HG03460 (cell line): ENCODE results near the gene AGO1.

ENCODE experiments used
- ATAC-seq: cut with Tn5 transposase; IDR thresholded peaks from one replicate; pipeline ENCODE4 v1.9.1; 2021; ENCODE audit not compliant: unreplicated experiment

The AGO1 gene

DNA sequence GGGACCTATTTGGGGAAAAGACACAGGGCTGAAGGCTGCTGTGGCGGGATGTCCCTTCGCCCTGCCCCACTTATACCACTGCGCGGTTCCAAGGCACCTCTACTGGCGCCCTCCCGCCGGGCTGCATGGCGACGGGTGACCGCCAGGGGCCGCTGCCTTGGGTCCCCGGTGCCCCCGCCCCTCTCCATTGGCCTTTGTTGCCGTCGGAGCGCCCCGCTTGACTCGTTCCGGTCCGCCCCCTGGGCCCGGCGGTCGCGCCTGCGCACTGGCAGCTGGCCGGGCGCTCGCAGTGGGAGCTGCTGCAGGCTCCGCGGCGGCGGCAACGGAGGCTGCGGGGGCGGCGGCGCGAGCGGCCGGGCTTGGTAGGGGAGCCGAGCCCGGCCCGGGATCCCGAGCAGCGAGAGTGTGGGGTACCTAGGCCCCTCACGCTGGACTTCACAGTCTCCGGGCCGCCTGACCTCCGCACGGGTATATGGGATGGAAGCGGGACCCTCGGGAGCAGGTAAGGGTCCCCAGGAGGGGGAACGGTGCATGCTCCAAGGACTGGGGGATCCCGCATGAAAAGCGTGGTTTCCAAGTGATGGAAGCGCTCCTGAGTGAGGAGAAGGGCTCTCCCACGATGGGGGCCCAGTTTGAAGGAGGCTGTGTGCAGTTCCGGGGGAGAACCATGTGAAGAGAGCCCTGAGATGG is at the start of gene AGO1:
AGO1 (plus strand) TSS at position 265 of the 690 bp plus-strand sequence; CDS start at position 478, 213 bp downstream.
- ATAC-seq: peak; percentile 85

DNA sequence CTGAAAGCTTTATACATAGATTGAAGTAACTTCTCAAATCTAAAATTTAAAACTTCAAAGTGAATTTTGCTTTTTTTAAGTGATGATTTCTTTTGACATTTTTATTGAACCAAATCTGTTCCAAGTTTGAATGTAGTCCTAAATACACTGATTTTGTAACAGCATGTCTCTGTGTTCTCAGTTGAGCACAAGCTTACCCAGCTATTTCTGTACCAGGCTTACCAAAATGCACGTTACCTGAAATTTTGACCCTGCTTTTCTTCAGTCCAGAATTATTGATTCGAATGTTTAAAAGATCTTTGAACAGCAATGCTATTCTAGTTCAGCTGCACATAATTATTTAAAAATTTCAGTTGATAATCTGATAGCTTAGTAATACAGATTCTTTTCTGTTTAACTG is 49.6 kb upstream of the AGO1 start:
- no peak for ATAC-seq

DNA sequence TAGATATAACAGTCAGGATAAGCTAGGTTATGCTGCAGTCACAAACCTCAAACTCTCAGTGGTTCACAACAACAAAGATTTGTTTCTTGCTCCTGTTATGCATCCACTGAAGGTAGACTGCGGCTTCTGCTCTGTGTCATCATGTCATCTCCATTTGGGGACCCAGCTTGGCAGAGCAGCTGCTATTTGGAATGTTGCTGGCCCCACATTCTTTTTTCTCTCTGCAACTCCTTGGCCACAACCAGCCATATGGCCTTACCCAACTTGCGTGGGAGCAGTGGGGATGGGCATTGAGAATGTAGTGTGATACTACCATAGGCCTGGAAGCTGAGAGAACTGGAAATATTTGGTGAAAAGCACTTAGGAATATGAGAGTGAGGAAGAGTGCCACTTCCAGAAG is 48.8 kb upstream of the AGO1 start:
- ATAC-seq: no peak

DNA sequence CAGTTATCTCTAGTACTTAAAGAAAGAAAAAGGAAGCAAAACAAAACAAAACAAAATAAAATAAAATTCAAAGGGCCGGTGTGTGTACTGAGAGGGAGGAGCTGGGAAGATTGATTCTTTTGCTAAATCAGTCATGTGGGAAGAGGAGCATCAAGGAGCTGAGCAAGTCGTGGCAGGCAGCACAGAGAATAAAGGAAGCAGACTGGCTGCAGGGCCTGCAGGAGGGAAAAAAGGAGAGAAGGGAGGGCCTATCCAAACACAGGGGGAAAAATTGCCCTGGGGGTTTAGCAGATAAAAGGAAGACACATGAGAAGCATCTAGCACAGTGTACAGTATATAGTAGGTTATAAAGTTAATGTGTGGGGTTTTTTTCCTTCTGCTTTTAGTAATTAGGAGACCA is 47.6 kb upstream of the AGO1 start:
- no peak for ATAC-seq

DNA sequence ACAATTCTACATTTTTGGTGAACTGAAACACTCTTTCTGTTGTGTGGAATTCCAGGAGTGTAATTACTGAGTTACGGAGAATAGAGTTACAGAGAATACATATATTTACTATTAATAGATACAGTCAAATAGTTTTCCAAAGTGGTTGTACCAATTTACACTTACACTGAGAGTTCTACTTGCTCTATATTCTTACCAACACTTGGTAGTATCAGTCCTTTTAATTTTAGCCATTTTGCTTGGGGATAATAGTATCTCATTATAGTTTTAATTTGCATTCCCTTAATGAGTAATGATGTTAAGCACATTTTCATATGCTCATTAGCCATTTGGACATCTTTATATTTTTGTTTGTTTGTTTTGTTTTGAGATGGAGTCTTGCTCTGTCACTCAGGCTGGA is 46.3 kb upstream of the AGO1 start:
- ATAC-seq: no peak

DNA sequence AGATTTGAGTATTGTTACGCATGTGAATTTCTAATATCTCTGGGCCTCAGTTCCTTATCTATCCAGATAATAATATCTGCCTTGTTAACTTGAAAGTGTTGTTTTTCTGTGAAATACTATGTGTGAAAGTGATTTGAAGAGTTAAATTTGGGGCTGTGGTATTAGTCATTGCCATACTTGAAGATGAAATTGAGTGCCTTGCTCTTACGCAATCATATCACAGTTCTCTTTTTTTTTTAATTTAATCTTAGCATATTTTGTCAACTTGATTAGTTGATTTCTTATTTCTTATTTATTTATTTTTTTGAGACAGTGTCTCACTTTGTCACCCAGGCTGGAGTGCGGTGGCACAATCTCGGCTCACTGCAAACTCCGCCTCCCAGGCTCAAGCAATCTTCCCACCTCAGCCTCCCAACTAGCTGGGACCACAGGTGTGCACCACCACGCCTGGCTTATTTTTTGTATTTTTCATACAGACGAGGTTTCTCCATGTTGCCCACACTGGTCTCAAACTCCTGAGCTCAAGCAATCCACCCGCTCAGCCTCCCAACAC is 44.2 kb upstream of the AGO1 start:
- no peak for ATAC-seq

DNA sequence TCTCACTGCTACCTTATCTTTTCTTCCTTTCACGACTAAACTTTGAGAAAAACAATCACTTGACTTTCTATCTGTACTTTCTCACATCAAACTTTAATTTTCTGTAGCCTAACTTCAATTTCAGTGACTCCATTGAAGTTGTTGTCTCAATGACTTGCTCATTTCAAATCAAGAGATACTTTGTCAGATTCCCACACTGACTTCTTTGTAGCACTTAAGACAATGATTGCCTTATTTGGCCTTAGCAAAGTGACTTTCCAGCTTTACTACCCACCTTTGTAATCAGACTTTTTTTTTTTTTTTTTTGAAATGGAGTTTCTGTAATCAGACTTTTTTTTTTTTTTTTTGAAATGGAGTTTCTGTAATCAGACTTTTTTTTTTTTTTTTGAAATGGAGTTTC is 38.2 kb upstream of the AGO1 start:
- no peak for ATAC-seq

DNA sequence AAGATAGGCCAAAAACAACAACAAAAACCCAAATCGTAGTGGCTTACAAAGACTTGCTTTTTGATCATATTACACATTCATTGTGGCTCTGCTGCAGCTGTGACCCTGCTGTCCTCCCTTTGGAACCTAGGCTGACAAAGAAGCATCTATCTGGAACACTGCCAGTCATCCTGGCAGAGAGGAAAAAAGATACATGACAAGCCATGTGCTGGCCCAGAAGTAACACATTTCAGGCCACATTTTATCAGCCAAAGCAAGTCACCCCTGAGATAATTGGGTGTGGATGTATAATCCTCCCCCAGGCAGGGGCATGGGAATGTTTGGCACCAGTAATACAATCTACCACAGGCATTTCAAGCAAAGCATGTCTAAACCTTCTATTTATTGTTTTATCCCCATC is 37.2 kb upstream of the AGO1 start:
- ATAC-seq: no peak

DNA sequence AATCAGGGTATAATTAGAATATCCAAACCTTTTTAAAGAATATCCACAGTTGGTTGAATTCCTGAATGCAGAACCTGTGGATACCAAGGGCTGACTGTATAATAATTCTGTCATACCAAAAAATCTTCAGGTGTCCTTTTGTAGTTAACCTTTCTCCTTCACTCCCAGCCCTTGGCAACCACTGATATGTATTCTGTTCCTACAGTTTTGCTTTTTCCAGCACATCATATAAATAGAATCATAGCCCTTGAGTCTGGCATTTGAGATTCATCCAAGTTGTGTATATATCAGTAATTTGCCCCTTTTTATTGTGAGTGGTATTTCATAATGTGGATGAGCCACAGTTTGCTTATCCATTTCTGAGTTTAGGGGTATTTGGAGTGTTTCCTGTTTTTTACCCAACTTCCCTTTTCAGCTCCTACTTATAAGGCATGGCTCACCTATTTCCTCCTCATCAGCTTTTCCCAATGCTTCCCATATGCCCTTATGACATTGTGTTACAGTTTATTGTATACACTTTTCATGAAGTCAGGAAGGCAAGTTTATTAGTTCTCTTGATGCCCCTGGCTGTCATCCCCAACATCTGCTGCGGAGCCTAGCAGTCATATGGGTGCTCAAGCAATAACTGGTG is 35.0 kb upstream of the AGO1 start:
- no peak for ATAC-seq

DNA sequence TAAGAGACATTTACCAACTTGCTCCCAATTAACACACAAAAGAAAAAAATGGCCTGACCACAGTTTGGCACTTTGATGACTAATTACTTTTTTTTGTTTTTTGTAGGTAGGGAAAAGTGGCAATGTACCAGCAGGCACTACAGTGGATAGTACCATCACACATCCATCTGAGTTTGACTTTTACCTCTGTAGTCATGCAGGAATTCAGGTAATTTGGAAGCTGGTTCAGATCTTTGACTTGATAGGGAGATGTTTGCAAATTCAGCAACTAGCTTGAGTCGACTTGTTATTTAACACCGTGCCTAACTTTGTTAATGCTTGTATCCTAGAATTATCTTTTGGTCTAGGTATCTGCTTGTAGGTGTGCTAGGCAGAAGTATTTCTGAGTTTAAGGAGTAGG is 33.0 kb upstream of the AGO1 start:
- ATAC-seq: no peak

DNA sequence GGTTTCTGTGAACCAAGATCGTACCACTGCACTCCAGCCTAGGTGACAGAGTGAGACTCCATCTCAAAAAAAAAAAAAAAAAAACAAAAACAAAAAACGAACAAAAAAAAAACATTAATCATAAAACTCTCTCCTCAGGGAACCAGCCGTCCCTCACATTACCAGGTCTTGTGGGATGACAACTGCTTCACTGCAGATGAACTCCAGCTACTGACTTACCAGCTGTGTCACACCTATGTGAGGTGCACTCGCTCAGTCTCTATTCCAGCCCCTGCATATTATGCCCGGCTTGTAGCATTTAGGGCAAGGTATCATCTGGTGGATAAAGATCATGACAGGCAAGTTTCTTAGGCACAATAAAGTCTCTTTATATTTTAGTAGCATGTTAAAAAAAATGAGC is 32.3 kb upstream of the AGO1 start:
- no peak for ATAC-seq

DNA sequence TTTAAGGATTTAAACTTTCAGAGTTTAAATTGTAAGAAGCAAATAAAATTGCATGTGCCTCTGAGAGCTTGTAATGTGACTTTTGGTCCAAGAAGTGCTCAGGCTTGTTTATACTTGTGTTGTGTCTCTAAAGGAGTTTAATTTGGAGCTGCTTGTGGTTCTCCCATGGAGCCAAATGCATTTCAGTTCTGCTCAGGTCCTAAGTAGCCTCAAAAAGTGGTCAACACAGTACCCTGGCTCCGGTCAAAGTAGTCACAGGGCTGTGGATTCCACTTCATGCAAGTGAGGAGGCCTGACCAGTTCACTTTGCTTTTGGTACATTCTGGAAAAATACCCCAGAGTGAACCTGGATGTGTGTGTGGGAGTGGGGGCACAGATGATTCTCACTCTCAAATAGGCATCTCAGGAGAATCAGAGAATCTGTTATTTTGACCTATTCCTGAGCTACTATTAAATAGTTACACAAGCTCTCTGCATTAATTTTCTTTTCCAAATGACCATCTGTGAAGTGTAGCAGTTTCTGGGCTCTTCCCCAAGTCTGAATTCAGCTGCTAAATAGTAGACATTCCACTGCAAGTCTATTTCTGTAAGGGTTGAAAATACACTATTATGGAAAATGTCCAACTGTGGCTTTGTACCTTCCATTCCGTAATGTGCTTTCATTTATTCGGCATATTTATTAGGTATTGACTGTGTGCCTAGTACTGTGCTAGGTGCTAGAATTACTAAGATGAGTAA is 31.7 kb upstream of the AGO1 start:
- ATAC-seq: no peak

DNA sequence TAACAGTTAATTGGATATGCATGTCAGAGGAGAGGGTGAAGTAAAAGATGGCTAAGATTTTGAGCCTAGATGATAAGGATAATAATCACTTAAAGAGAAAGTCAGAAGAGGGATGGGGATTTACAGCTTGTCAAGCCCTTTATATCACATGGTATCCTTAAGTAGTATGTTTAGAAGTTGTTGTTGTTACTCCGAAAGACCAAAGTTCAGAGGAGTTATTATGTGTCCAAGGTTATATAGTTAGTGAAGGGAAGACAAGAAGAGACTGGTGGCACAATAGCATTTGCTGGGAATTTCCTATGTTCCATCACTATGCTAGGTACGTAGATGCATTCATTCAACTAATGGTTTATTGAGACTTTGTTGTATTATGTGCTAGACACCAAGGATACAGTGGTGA is 30.8 kb upstream of the AGO1 start:
- ATAC-seq: no peak

DNA sequence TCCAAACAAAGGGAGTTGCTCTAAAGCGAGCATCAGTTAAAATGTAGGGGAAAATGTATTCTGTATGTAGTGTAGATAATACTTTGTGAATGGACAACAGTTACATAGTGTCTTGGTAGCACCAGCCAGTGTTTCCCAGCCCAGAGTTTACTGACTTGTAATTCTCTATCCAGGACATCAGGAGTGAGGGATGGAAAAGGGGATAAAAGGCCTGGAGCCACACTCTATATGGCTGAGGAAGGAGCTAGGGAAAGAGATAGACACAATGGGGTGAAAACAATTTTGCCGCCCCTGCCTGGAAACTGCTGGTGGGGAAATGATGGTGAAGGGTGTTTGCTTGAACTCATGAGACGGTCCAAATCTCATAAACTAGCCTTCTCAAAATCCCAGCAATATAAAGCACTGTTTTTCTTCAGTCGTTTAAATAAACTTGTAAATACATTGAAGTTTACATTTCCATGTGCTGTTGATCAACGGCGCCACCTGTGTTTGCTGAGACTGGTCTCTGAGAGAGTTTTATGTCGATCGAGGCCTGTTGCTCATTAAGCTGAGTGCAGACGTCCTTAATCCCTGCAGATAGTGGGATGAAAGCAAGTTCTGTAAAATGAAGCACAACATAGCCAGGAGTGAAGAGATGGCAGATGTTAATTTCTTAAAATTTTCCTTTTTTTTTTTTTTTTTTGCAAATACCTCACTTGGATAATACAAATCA is 27.9 kb upstream of the AGO1 start:
- ATAC-seq: no peak

DNA sequence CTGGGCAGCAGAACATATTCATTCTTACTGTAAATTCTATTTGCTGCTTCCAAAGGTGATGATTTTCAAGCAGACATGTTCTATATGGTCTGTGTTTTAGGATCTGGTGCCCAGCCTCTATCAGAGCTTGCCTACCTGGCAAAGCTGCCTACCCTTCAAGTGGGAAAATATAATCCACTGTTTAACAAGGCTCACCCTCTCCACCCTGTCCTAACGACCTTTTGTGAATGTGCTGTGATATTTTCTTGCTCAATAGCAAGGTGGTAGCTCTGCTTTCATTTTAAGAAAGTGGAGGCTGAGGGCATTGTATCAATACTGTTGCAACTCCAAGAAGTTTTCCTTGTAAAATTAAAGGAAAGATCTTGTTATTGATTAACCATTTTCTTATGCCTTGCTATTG is 26.0 kb upstream of the AGO1 start:
- ATAC-seq: no peak

DNA sequence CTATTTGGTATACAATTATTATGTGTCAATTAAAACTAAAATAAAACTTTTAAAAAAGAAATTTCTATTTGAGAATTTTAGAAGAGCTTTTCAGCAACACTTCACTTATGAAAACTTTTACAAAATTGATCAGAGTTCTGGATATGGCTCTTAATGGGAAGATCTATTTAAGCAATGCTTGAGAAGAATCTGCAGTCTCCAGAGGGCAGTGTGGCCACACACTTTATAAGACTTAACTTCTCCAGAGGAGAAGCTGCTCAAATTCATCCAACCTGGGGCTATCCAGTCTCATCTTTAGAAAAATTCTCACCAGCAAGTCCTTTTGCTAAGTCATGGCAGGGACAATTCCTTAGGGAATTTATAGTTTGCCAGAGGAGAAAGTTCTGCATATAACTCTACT is 25.2 kb upstream of the AGO1 start:
- no peak for ATAC-seq

DNA sequence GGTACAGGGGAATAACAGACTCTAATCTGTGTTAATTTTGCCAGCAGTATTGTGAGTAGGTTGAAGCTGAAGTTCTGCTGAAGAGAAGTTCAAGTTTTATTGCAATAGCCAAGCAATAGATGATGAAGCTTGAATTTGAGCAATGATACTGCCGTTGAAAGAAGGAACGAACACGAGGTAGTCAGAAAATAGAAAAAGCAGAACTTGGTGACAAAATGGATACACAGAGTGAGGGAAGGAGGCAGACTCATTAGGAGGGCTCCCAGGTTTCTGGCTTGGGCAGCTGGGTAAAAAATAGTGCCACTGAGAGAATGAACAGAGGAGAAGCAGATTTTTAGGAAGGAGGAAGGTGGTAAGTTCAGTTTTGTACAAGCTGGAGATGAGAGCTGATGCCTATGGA is 22.3 kb upstream of the AGO1 start:
- ATAC-seq: no peak

DNA sequence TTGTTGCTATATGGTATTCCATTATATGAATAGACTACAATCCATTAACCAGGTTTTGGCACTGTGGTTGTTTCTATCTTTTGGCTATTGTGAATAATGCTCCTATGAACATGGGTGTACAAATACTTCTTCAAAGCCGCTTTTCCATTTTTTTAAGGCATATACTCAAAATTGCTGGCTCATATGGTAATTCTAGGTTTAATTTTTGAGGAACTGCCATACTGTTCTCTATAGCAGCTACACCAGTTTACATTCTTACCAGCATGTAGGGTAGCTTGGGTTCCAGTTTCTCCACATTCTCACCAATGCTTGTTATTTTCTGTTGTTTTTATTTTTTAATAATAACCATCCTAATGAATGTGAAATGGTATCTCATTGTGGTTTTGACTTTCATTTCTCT is 19.9 kb upstream of the AGO1 start:
- ATAC-seq: no peak

DNA sequence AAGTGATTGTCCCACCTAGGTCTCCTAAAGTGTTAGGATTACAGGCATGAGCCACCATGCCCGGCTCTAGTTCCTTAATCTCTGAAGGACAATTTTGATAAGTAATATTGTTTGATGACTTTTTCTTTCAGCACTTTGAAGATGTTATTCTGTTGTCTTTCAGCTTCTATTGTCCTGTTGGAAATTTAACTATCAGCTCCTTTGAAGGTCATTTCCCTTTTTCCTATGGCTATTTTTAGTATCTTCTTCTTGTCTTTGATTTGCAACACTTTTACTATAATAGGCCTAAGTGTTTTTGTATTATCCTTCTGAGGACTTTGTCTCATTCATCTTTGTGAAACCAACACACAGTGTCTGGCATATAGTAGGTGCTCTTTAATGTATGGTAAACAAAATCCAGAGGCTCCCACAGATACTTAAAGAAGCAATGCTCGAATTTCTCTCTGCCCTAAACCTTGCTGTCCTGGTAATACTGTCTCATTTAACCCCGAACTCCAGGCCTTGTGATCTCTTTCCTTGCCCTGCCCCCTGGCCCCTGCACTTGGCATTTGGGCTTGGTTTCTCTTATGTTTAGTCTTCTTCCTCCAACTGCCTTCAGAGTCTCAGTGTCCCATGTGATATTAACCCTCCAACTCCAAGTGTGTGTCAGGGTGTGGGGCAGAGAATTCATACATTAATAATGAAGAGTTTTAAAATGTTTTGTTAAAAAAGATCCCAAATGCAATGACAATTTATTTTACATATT is 19.0 kb upstream of the AGO1 start:
- ATAC-seq: no peak

DNA sequence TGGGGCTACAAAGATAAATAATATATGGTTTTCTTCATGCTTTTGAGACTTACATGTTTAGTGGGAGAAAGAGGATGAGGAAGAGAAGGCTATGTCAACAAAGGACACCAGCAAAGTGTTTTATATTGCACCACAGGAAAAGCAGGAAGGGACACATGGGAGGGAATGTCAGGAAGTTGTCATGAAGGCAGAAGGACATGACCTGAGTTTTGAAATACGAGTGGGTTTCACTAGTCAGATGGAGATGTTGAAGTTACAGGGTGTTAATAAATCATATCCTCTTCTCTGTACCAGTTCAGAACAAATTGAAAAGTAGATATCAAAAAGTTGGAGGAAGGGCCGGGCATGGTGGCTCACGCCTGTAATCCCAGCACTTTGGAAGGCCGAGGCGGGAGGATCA is 18.2 kb upstream of the AGO1 start:
- ATAC-seq: no peak

DNA sequence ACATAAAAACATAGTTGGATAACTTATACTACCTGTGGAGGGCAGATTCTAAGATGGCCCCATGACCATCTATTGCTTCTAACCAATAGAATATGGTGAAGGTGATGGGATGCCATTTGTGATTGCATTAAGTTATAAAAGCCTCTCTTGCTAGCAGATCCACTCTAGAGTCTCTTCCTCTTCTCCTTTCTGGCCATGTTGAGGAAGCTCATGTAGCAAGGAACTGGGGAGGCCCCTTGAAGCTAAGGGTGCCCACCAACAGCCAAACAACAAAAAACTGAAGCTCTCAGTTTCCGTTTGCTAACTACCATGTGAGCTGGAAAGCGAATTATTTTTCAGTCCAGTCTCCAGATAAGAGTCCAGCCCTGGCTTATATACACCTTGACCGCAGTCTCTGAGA is 16.0 kb upstream of the AGO1 start:
- ATAC-seq: no peak
